GM23248 (cell line): Measurements from ENCODE around the gene PPP6R3. TPM values are rescaled to one million over a fixed set of nuclear protein-coding genes. Genes with fewer than 3 reads are reported as not detected.

Experiments
- DNase-seq: peaks from one replicate; pipeline ENCODE4 v3.0.0-alpha.2; 2015
- H2AFZ ChIP-seq: fragments of 200-600 bp; sonication (generic); 2 replicates; pipeline ENCODE4 v1.6.1; 2016; ENCODE audit warnings: antibody characterized with exemption
- H3F3A ChIP-seq: fragments of 200-600 bp; sonication (generic); 2 replicates; pipeline ENCODE4 v1.6.1; 2016; ENCODE audit warnings: mild to moderate bottlenecking, antibody characterized with exemption, mixed run types; ENCODE audit not compliant: insufficient read depth
- H3K27ac ChIP-seq: fragments of 200-600 bp; sonication (generic); 2 replicates; pipeline ENCODE4 v1.5.1; 2016; ENCODE audit warnings: mild to moderate bottlenecking
- H3K27me3 ChIP-seq: fragments of 200-600 bp; sonication (generic); replicated peaks from 2 replicates; pipeline ENCODE4 v1.6.1; 2016; ENCODE audit warnings: mild to moderate bottlenecking; ENCODE audit not compliant: insufficient read depth
- H3K36me3 ChIP-seq: fragments of 200-600 bp; sonication (generic); 2 replicates; pipeline ENCODE4 v1.6.1; 2016; ENCODE audit warnings: low read depth, mild to moderate bottlenecking
- H3K4me1 ChIP-seq: fragments of 200-600 bp; sonication (generic); 2 replicates; pipeline ENCODE4 v1.6.1; 2016; ENCODE audit warnings: mild to moderate bottlenecking; ENCODE audit not compliant: insufficient read depth
- H3K4me2 ChIP-seq: fragments of 200-600 bp; sonication (generic); one replicate; pipeline ENCODE4 v1.6.1; 2016; ENCODE audit warnings: mild to moderate bottlenecking; ENCODE audit not compliant: unreplicated experiment
- H3K4me3 ChIP-seq: fragments of 200-600 bp; sonication (generic); 2 replicates; pipeline ENCODE4 v1.5.1; 2016; ENCODE audit warnings: mild to moderate bottlenecking
- H3K79me2 ChIP-seq: fragments of 200-600 bp; sonication (generic); 2 replicates; pipeline ENCODE4 v1.6.1; 2016; ENCODE audit warnings: mild to moderate bottlenecking; ENCODE audit not compliant: insufficient read depth
- H3K9ac ChIP-seq: fragments of 200-600 bp; sonication (generic); 2 replicates; pipeline ENCODE4 v1.6.1; 2016; ENCODE audit warnings: mild to moderate bottlenecking
- H3K9me2 ChIP-seq: fragments of 200-600 bp; sonication (generic); 2 replicates; pipeline ENCODE4 v1.6.1; 2016; ENCODE audit warnings: mixed run types, mild to moderate bottlenecking, moderate library complexity; ENCODE audit not compliant: insufficient read depth
- H3K9me3 ChIP-seq: fragments of 200-600 bp; sonication (generic); one replicate; pipeline ENCODE4 v1.6.1; 2017; ENCODE audit warnings: low read depth
- H4K20me1 ChIP-seq: fragments of 200-600 bp; sonication (generic); 2 replicates; pipeline ENCODE4 v1.6.0; 2016; ENCODE audit not compliant: insufficient read depth
- EZH2 ChIP-seq: fragments of 200-600 bp; sonication (generic); IDR thresholded peaks from 2 replicates; pipeline ENCODE4 v1.6.1; 2018; ENCODE audit warnings: antibody characterized with exemption, mild to moderate bottlenecking; ENCODE audit not compliant: insufficient read depth, poor library complexity, severe bottlenecking
- EZH2phosphoT487 ChIP-seq: fragments of 200-600 bp; sonication (generic); IDR thresholded peaks from 2 replicates; pipeline ENCODE4 v1.6.1; 2018; ENCODE audit warnings: antibody characterized with exemption, moderate library complexity, mild to moderate bottlenecking, low read depth; ENCODE audit not compliant: insufficient read depth
- WGBS, 2 experiments: methylation state at CpG; one replicate each; pipeline ENCODE4 v1.1.6; 2015 to 2017; ENCODE audit warnings: low lambda C conversion rate in 2 of 2, low coverage in 1 of 2; ENCODE audit errors: missing lambda C conversion rate in 2 of 2; 5-methylcytosine and 5-hydroxymethylcytosine counted together
- in situ Hi-C: fragments of 300-500 bp; cut with MboI; formaldehyde crosslinking; loops from 2 replicates; pipeline ENCODE4 v1.15.0; 2020
- polyA plus RNA-seq: library from polyadenylated mRNA; unstranded; fragments of >200 nt; fragmentation: Nextera tagmentation; extraction: Ambion mirVana; gene quantifications from 2 replicates; pipeline ENCODE4 v1.2.1, GENCODE V29; 2016
- total RNA-seq: library from RNA; depleted of rRNA; stranded (reverse); fragments of >200 nt; shearing (Covaris generic); gene quantifications from 2 replicates; pipeline ENCODE4 v1.2.3, GENCODE V29; 2014

PPP6R3 gene
- total and polyA plus RNA-seq, 2 experiments from 2014 or later = 47.5 to 96.0 TPM

DNA sequence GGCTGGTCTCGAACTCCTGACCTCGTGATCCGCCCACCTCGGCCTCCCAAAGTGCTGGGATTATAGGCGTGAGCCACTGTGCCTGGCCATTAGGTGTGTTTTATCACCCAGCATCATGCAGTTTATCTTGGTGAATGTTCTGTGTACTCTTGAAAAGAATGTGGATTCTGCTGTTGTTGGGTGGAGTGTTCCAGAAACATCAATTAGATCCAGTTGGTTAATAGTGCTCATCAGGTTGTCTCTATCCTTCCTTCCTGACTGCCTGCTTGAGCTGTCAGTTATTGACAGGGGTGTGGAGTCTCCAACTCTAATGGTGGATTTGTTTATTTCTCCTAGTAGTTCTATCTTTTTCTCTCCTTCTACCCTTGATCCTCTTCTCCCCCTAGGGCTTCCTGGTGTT lies 30.2 kb upstream of the PPP6R3 start:
- in situ Hi-C loops = no loop called here
- Histone ChIP-seq H3K27me3 (no peaks in the 10 kb centered on the region), H3K4me1 (no peaks in the 10 kb centered on the region), H3F3A (no peaks in the 10 kb centered on the region), H3K9me3 (no peaks in the 10 kb centered on the region), H3K27ac (no peak overlapping the region), H3K9ac (no peak overlapping the region), H4K20me1 (no peaks in the 10 kb centered on the region), H2AFZ (no peak overlapping the region), H3K4me2 (no peak overlapping the region), H3K79me2 (no peaks in the 10 kb centered on the region), H3K36me3 (no peaks in the 10 kb centered on the region), H3K4me3 (no peak overlapping the region), H3K9me2 (no peaks in the 10 kb centered on the region)
- WGBS, 2 experiments = 65 to 79% methylated on average over 5 of the region's 5 CpGs
- TF ChIP-seq EZH2 = no peak
- no peak for TF ChIP-seq EZH2phosphoT487
- no peak for DNase-seq

DNA sequence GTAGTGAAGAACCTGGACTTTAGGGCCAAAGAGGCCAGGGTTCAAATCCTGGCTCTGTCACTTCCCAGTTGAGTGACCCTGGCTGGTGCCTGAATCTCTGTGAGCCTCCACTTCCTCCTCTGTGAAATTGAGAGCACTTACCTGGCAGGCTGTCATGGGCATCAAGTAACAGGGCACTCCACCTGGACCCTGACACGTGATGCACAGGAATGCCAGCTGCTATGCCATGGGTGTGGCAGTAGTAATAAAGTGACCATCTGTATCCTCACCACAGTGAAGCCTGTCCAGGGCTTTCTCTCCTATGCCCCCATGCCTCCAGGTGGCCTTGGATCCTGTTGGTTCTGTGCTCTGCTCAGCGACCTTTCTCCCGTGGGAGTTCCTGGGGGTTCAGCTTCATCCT lies 29.8 kb upstream of the PPP6R3 start:
- no peak overlapping the region for H3K27ac ChIP-seq
- H3F3A ChIP-seq = no peaks in the 10 kb centered on the region
- H3K4me3 ChIP-seq = no peak overlapping the region
- H3K9me2 ChIP-seq = no peaks in the 10 kb centered on the region
- no peaks in the 10 kb centered on the region for H3K4me1 ChIP-seq
- 66 to 81% methylated on average over 3 of the region's 3 CpGs for WGBS, 2 experiments
- no peak for DNase-seq
- no peaks in the 10 kb centered on the region for H3K36me3 ChIP-seq
- no peak overlapping the region for H3K9ac ChIP-seq
- no peaks in the 10 kb centered on the region for H3K79me2 ChIP-seq
- no peak overlapping the region for H3K4me2 ChIP-seq
- no peaks in the 10 kb centered on the region for H4K20me1 ChIP-seq
- no peaks in the 10 kb centered on the region for H3K27me3 ChIP-seq
- in situ Hi-C loops = no loop called here
- no peak for TF ChIP-seq EZH2
- no peak for TF ChIP-seq EZH2phosphoT487
- H3K9me3 ChIP-seq = no peaks in the 10 kb centered on the region
- no peak overlapping the region for H2AFZ ChIP-seq

DNA sequence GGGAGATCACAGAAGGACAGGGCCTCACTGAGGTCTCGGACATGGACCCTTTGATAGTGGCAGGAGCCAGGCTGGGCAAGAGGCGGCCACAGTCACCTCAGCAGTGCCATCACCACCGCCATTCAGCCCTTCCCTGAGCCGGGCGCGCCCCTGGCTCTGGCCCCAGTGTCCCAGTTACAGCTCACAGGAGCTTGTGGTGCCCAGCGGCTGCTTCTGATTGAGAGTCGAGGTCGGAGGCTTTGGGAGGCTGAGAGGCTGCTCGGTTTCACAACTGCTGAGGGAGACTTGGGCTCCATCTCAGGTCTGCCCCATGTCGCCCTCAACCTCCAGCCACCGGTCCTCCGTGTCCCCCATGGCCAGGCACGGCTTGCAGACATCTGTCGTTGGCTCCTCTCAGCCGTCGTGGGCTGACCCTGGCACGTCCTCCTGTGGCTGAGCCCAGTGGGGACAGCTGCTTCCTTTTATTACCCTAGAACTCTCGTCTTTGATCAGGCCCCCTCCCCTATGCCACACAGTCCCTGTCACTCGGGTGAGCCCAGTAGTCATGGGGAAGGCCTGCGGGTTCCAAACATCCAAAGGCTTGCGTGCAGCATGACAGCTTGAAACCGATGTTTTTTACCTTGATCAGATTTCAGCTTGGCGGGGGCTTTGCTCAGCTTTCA lies 28.4 kb upstream of the PPP6R3 start:
- no peak for DNase-seq
- Histone ChIP-seq H3K4me3 (no peak overlapping the region), H3K36me3 (no peaks in the 10 kb centered on the region), H3K9me2 (no peaks in the 10 kb centered on the region), H3K79me2 (no peaks in the 10 kb centered on the region), H2AFZ (no peak overlapping the region), H3K4me2 (no peak overlapping the region), H3F3A (no peaks in the 10 kb centered on the region), H3K9me3 (no peaks in the 10 kb centered on the region), H3K27ac (no peak overlapping the region), H3K4me1 (peaks cover 2% of the 10 kb centered on the region; the same call in 1 of the 2 replicates), H3K27me3 (no peaks in the 10 kb centered on the region), H4K20me1 (no peaks in the 10 kb centered on the region), H3K9ac (no peak overlapping the region)
- 80 to 81% methylated on average over 23 to 24 of the region's 24 CpGs for WGBS, 2 experiments
- in situ Hi-C loops = no loop called here
- TF ChIP-seq EZH2phosphoT487 (no peak), EZH2 (no peak)

DNA sequence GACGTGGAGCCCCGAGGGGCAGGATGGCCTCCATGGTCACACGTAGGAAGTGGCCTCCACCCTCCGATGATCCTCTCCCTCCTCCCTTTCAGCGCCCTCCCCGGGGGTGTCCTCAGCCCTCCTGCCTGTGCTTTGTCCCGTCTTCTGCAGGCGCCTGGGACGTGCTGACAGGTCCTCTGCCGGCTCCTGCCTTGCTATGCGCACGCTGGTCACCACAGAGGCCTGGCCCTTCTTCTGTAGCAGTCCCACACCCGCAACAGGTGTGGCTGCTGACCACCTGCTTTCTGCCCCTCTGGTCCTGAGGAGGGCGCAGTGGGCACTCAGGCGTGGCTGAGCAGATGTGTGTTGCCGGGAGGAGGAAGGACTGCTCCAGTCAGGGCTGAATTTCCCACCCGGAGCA lies 27.7 kb upstream of the PPP6R3 start:
- Histone ChIP-seq H3K79me2 (no peaks in the 10 kb centered on the region), H3K9ac (no peak overlapping the region), H3K27ac (no peak overlapping the region), H3K9me3 (no peaks in the 10 kb centered on the region), H3K27me3 (no peaks in the 10 kb centered on the region), H3K9me2 (no peaks in the 10 kb centered on the region), H3K4me2 (no peak overlapping the region), H3K4me3 (no peak overlapping the region), H3K36me3 (no peaks in the 10 kb centered on the region), H3F3A (no peaks in the 10 kb centered on the region), H4K20me1 (no peaks in the 10 kb centered on the region), H3K4me1 (peaks cover 4% of the 10 kb centered on the region; the same call in 1 of the 2 replicates), H2AFZ (no peak overlapping the region)
- no peak for TF ChIP-seq EZH2
- TF ChIP-seq EZH2phosphoT487 = no peak
- in situ Hi-C loops = no loop called here
- DNase-seq = no peak
- 86 to 98% methylated on average over 13 to 17 of the region's 17 CpGs for whole genome bisulfite sequencing, 2 experiments
